Stimulated activated effector memory CD8-positive, alpha-beta T cell treated with anti-CD3 and anti-CD28 coated beads, Interleukin-12 subunit alpha, Interleukin-12 subunit beta, amount 100 ng/mL, for 72 hours (primary cell): Measurements from ENCODE around the gene MTHFD2L.

Experiments
- ATAC-seq: fragments of 150-1000 bp; cut with Tn5 transposase; 2 replicates; pipeline ENCODE4 v1.10.0; 2021
- DNase-seq, 2 donors: peaks; one replicate each; pipeline ENCODE4 v3.0.0; 2021 to 2022; ENCODE audit warnings: low spot score in 2 of 2
- H3K27ac Mint-ChIP-seq: one replicate; pipeline ENCODE4 v1.8.0; 2022; ENCODE audit warnings: mild to moderate bottlenecking, mixed read lengths
- H3K36me3 Mint-ChIP-seq: one replicate; pipeline ENCODE4 v1.8.0; 2022; ENCODE audit warnings: mild to moderate bottlenecking, mixed read lengths
- H3K4me1 Mint-ChIP-seq: one replicate; pipeline ENCODE4 v1.8.0; 2022; ENCODE audit warnings: mixed read lengths
- H3K4me3 Mint-ChIP-seq: one replicate; pipeline ENCODE4 v1.8.0; 2022; ENCODE audit warnings: mild to moderate bottlenecking, mixed read lengths
- H3K9me3 Mint-ChIP-seq: one replicate; pipeline ENCODE4 v1.8.0; 2022; ENCODE audit warnings: mixed read lengths

The MTHFD2L gene

DNA sequence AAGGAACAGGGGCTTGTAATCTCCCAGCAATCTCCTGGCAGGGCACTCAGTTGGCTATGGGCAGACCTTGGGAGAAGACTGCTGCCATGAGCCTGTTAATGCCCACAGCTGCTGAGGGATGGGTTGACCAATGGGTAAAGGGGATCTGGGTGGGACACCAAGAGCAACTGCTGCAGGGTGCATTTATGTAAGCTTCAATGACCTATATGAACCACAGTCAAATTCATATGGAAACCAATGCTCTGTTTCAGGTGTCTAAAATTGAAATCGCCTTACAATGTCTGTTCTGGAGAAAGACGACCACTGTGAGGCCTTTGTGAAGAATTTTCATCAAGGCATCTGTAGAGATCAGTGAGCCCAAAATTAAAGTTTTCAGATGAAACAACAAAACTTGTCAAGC, 156.4 kb downstream of the MTHFD2L start:
- H3K4me3 Mint-ChIP-seq = no peak overlapping the region
- H3K27ac Mint-ChIP-seq = no peak overlapping the region
- H3K36me3 Mint-ChIP-seq = no peaks in the 10 kb centered on the region
- DNase-seq (no peak), ATAC-seq (no peak)
- H3K9me3 Mint-ChIP-seq = no peaks in the 10 kb centered on the region
- H3K4me1 Mint-ChIP-seq = no peaks in the 10 kb centered on the region

DNA sequence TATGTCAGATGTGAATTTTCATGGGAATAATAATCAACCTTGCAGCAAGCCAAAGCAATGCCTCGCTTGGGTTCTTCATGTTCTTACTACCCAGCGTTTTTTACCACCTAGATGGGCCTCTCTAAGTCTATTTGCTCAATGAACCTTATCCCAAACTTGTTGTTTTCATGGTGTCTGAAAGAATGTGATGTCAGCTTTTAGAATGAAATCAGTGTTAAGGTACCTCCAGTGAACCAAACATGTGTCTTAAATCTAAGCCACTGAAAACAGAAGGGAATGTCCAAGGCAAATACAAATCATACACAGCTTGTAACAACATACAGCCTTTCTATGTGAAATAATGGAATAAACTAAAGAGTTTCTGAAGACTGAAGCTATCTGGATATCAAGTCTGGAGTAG, 157.0 kb downstream of the MTHFD2L start:
- DNase-seq (no peak), ATAC-seq (no peak)
- Mint-ChIP-seq H3K27ac (no peak overlapping the region), H3K4me1 (no peaks in the 10 kb centered on the region), H3K36me3 (no peaks in the 10 kb centered on the region), H3K4me3 (no peak overlapping the region), H3K9me3 (no peaks in the 10 kb centered on the region)

DNA sequence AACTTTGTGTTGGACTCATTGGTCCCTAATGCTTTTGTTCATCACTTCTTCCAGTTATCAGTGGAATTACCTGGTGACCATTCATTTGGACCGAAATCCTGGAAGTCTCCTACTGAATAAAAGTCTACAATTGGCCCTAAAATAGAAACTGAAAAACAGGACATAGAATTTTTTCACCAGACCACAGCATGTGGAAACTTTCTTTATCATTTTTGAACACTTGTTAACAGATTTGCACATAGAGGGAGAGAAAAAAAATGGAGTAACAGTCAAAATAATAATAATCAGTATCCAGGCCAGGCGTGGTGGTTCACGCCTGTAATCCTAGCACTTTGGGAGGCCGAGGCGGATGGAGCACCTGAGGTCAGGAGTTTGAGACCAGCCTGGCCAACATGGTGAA, 157.5 kb downstream of the MTHFD2L start:
- Mint-ChIP-seq H3K9me3 (no peaks in the 10 kb centered on the region), H3K27ac (no peak overlapping the region), H3K36me3 (no peaks in the 10 kb centered on the region), H3K4me1 (no peaks in the 10 kb centered on the region), H3K4me3 (no peak overlapping the region)
- no peak for ATAC-seq
- no peak for DNase-seq

DNA sequence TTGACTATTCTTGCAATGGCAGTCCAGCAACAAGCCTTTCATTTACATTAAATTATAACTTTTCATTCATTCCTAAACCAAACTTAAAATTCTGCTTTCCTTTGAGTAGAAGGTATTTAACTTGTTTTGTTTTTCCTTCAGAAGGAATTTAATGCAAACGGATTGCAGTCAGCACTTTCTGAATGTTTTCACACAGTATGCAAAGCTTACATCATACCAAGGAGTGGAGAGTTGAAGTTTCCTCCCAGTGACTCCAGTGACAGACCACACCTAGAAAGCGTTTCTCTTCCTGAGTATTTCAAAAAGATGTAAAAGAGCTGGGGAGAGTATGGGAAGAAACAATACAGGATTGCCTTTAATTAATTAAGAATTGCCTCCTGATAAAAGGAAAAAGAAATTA, 158.5 kb downstream of the MTHFD2L start:
- no peak overlapping the region for H3K27ac Mint-ChIP-seq
- H3K9me3 Mint-ChIP-seq = no peaks in the 10 kb centered on the region

DNA sequence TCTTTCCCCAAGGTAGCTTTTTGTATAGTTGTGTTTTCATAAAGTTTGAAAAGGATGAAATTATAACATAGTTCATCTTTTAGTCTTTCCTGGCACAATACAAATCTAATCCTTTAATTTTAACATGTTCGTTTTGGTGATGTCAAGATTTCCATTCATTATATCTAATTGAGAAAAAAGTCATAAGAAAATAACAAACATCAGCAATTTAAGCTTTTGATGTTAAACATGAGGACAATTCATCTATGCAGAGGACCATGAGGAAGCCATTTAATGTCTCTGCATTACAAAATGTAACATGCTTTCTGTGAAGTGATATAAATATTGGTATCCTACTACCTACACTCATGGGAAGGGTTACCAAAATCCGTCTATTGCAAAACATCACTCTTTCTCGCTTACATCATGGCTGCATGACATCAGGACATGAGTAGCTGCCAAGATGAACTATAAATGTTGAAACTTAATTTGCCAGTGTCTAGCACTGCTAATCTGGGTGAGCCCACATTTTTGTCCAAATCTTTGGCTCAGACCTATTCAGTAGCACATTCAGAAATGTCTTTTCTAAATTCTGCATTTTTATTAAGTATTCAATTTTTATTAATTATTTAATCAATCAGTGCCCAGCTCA, 159.8 kb downstream of the MTHFD2L start:
- ATAC-seq = no peak
- Mint-ChIP-seq H3K9me3 (no peaks in the 10 kb centered on the region), H3K4me3 (no peak overlapping the region), H3K4me1 (no peaks in the 10 kb centered on the region), H3K36me3 (no peaks in the 10 kb centered on the region), H3K27ac (no peak overlapping the region)
- no peak for DNase-seq

More for the DNA sequence above, 158.5 kb downstream of the MTHFD2L start:
- no peak for DNase-seq
- no peaks in the 10 kb centered on the region for H3K36me3 Mint-ChIP-seq
- ATAC-seq = no peak
- H3K4me1 Mint-ChIP-seq = no peaks in the 10 kb centered on the region
- no peak overlapping the region for H3K4me3 Mint-ChIP-seq

DNA sequence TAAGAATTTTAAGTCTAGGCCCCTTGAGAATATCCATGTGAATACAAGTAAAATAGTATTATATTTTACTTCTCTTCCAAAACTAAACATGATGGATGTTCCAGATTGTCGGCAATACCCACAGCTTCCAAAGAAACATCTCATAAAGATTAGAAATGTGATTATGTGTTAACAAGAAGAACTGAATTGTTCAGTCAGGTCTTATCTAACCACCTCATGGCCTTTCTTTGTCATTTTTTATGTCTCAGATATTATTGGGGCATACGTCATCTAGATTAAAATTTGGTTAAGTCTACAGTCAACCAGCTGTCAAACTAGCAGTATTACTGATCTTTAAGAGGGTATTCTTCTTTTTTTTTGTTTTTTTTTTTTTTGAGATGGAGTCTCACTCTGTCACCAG, 160.4 kb downstream of the MTHFD2L start:
- no peak for DNase-seq
- H3K4me1 Mint-ChIP-seq = no peaks in the 10 kb centered on the region
- ATAC-seq = no peak
- no peak overlapping the region for H3K27ac Mint-ChIP-seq
- H3K9me3 Mint-ChIP-seq = no peaks in the 10 kb centered on the region
- H3K4me3 Mint-ChIP-seq = no peak overlapping the region
- H3K36me3 Mint-ChIP-seq = no peaks in the 10 kb centered on the region

DNA sequence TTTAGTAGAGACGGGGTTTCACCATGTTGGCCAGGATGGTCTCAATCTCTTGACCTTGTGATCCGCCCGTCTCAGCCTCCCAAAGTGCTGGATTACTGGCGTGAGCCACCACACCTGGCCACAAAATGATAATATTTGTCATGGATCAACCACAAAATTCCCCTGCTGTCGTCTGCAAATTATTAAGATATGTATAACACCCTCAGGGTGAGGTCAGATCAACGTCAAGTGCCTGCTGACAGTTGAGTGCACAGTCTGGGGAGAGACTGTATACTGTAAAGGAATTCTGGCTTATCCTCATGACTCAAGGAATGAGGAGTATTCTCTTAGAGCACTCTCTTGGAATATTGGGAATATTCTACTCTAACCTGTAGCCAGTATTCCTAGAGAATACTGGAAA, 161.6 kb downstream of the MTHFD2L start:
- DNase-seq (no peak), ATAC-seq (no peak)
- no peak overlapping the region for H3K4me3 Mint-ChIP-seq
- H3K27ac Mint-ChIP-seq = no peak overlapping the region
- no peaks in the 10 kb centered on the region for H3K9me3 Mint-ChIP-seq
- no peaks in the 10 kb centered on the region for H3K4me1 Mint-ChIP-seq
- no peaks in the 10 kb centered on the region for H3K36me3 Mint-ChIP-seq

DNA sequence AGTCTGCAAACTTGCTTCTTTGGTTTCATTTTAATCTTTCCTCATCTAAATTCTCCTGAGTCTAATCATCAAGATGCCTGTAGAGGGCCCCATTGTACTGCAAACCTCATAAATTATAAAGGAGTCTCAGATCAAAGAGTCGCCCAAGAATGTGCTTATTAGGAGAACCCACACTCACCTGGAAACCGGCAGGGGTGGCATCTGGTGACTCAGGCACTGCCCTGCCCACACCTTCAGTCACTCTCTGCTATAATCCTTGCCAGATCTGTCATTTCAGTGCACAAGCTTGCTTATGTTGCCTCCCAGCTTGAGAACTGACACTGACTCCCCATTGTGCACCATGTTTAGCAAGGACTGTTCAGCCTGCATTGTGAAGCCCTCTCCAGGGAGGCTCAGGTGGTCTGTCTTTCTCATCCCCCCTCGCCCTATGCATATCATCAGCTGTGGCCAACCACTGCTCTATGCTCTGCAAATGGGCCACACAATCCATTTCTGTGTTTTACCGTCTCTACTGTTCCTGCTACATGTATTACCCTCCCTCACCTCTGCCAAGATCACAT, 162.7 kb downstream of the MTHFD2L start:
- H3K4me3 Mint-ChIP-seq = no peak overlapping the region
- H3K9me3 Mint-ChIP-seq = no peaks in the 10 kb centered on the region
- no peak overlapping the region for H3K27ac Mint-ChIP-seq
- peak; percentile 67 for ATAC-seq
- no peaks in the 10 kb centered on the region for H3K36me3 Mint-ChIP-seq
- H3K4me1 Mint-ChIP-seq = no peaks in the 10 kb centered on the region
- DNase-seq = no peak

DNA sequence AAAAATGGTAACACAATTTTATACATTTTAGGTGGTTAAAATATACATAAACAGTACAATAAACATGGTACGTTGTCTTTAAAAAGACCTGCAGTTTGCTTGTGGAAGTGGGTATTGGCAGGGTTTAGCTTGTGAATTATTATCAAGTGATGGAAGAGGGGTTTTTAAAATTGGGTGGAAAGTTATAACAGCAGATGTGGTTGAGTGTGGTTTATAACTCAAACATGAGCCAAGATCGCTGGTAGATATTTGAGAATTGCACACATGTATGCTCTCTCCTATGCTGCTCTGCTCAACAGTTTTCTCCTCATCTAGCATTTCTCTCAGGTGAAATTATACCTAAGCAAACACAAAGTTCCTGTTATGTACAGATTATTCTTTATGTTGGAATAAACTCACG, 164.4 kb downstream of the MTHFD2L start:
- no peak for DNase-seq
- H3K27ac Mint-ChIP-seq = no peak overlapping the region
- H3K9me3 Mint-ChIP-seq = no peaks in the 10 kb centered on the region
- no peak overlapping the region for H3K4me3 Mint-ChIP-seq
- H3K4me1 Mint-ChIP-seq = no peaks in the 10 kb centered on the region
- no peak for ATAC-seq
- no peaks in the 10 kb centered on the region for H3K36me3 Mint-ChIP-seq

DNA sequence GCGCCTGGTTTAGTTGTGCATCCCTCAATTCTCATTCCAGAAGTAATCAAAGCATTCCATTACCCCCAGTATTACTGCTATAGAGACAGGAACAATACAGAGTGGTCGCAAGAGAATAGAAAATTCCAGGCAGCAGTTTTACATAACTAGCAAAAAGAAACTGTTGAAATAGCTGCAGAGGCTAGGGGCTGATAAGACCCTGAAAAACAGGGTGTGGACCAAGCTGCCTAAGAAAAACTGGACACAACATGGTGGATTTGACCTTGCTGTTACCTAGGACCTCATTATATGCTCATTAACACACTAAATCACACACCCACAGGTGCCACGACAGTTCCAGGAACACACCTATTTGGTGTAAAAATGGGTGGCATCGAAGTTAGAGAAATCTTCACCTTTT, 165.7 kb downstream of the MTHFD2L start:
- no peak overlapping the region for H3K27ac Mint-ChIP-seq
- no peaks in the 10 kb centered on the region for H3K4me1 Mint-ChIP-seq
- H3K36me3 Mint-ChIP-seq = no peaks in the 10 kb centered on the region
- DNase-seq (no peak), ATAC-seq (no peak)
- H3K9me3 Mint-ChIP-seq = no peaks in the 10 kb centered on the region
- no peak overlapping the region for H3K4me3 Mint-ChIP-seq

DNA sequence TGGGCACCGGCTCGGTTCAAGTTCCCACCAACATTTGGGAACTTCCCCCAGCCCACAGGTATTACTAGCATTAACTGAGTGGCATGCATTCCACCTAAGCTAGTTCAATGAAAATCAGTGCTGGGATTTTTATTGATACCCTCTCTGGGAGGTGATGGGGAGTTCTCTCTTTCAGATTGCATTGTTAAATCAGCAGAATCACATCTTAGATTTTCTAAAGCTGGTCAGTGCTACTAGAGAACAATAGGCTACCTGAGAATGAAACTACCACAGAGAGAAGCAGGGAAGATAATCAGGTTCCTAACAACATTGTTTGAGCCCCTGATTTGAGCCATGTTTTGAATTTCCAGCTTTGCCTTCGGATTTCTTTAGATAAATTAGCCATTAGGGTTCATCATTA, 166.3 kb downstream of the MTHFD2L start:
- H3K36me3 Mint-ChIP-seq = no peaks in the 10 kb centered on the region
- H3K4me1 Mint-ChIP-seq = no peaks in the 10 kb centered on the region
- ATAC-seq = no peak
- H3K27ac Mint-ChIP-seq = no peak overlapping the region
- no peak for DNase-seq
- H3K4me3 Mint-ChIP-seq = no peak overlapping the region
- peaks cover 2% of the 10 kb centered on the region for H3K9me3 Mint-ChIP-seq

DNA sequence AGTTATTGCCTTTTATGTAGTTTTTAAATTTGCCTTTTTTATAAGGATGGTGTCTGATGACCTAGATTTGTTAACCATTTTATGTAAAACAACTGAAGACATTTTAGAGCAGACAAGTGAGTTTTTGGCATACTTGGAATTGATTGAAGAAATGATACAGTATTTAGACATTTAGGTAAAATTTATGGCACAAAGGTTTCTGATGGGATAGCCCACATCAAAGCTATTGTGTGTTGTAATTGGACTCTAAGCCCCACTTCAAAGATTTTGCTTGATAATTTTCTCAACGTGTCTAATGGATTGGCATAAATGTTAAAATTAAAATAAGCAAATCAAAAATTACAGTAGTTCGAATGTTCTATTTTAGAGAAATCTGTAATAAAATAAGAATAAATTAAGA, 168.0 kb downstream of the MTHFD2L start:
- H3K4me3 Mint-ChIP-seq = no peak overlapping the region
- H3K36me3 Mint-ChIP-seq = no peaks in the 10 kb centered on the region
- no peaks in the 10 kb centered on the region for H3K4me1 Mint-ChIP-seq
- no peak overlapping the region for H3K27ac Mint-ChIP-seq
- no peak for ATAC-seq
- peaks cover 2% of the 10 kb centered on the region for H3K9me3 Mint-ChIP-seq
- DNase-seq = no peak

DNA sequence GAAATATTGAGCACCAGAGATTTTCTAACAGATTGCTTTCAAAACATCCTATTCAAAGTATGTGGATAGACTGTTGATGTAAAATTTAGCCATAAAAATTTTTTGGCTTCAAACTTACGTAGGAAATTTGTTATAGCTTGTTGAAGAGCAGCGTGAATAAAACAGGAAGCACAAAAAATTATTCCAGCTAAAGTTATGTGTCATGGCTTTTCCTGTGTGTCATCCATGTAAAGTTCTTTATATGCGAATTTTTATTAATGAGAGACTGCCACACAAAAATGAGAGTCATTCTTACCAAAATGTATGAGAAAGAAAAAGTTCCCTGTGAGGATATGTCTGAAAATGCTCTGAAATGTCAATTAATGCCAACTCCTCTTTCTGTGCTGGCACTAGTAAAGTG, 169.8 kb downstream of the MTHFD2L start:
- H3K36me3 Mint-ChIP-seq = no peaks in the 10 kb centered on the region
- H3K27ac Mint-ChIP-seq = no peak overlapping the region
- DNase-seq (no peak), ATAC-seq (no peak)
- H3K9me3 Mint-ChIP-seq = peaks cover 2% of the 10 kb centered on the region
- no peaks in the 10 kb centered on the region for H3K4me1 Mint-ChIP-seq
- H3K4me3 Mint-ChIP-seq = no peak overlapping the region

DNA sequence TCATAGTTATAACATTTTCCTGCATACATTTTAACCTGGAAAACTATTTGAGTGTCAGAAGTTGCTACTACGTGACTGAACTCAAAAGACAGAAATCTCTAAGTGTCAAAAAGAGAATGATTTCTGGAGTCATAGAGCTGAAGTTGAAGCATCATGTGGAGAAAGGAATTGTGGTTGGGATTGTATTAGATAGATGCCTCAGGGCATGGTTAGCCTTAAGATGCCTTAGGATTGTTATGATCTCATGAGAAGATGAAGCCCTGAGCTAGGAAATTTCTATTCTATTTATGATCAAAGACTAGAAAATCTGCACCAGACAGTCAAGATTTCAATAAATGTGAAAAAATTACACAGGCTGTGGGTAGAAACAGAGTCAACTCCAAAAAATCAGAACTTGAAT, 170.6 kb downstream of the MTHFD2L start:
- H3K4me3 Mint-ChIP-seq = no peak overlapping the region

DNA sequence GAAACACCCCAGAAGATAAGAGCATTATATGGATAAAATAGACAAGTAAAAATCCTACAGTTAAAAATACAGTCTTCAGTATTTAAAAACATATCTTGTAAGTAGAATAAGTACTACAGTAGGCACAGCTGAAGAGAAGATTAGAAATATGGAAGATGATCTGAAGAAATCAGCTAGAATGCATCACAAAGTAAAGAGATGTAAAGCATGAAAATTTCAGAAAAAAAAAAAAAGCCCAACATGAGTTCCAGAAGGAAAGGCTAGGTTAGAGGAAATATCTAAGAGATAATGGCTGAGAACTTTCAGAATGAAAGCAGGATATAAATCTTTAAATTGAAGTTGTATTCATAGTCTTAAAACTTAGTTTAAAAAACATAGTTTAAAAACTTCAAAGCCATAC, 171.4 kb downstream of the MTHFD2L start:
- Mint-ChIP-seq H3K36me3 (no peaks in the 10 kb centered on the region), H3K9me3 (peaks cover 2% of the 10 kb centered on the region), H3K27ac (no peak overlapping the region), H3K4me1 (no peaks in the 10 kb centered on the region), H3K4me3 (no peak overlapping the region)
- no peak for DNase-seq
- no peak for ATAC-seq

More for the DNA sequence above, 170.6 kb downstream of the MTHFD2L start:
- ATAC-seq (no peak), DNase-seq (no peak)
- H3K36me3 Mint-ChIP-seq = no peaks in the 10 kb centered on the region
- peaks cover 2% of the 10 kb centered on the region for H3K9me3 Mint-ChIP-seq
- H3K27ac Mint-ChIP-seq = no peak overlapping the region
- H3K4me1 Mint-ChIP-seq = no peaks in the 10 kb centered on the region

DNA sequence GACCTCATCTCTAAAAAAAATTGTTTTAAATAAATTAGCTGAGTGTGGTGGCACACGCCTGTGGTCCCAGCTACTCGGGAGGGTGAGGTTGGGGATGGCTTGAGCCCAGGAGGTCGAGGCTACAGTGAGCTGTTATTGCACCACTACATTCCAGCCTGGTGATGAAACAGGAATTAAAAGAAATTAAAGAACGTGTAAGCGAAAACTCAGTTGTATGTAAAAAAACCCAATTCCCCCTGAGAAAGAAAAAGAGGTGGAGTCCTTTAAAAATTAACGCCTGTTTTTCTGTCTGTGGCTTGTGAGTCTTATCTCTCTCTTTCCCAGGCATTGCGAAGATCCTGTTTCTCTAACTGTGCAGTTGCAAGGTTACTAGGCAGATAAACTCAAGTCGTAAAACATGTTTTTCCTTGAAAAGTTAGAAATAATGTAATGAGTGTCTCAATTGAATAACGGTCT, 172.4 kb downstream of the MTHFD2L start:
- Mint-ChIP-seq H3K9me3 (peaks cover 2% of the 10 kb centered on the region), H3K36me3 (no peaks in the 10 kb centered on the region), H3K4me1 (no peaks in the 10 kb centered on the region), H3K4me3 (no peak overlapping the region), H3K27ac (no peak overlapping the region)
- ATAC-seq (no peak), DNase-seq (no peak)

DNA sequence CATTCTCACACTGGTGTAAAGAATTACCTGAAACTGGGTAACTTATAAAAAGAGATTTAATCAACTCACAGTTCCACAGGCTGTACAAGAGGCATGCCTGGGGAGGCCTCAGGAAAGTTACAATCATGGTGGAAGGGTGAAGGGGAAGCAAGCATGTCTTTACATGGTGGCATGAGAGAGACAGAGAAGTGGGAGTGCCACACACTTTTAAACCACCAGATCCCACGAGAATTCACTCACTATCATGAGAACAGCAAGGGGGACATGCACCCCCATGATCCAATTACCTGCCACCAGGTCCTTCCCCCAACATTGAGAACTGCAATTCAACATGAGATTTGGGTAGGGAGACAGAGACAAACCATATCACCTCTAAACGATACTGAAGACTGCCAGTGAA, 173.3 kb downstream of the MTHFD2L start:
- no peak for ATAC-seq
- DNase-seq = no peak
- peaks cover 2% of the 10 kb centered on the region for H3K9me3 Mint-ChIP-seq

More for the DNA sequence above, 173.3 kb downstream of the MTHFD2L start:
- H3K4me3 Mint-ChIP-seq = no peak overlapping the region
- H3K27ac Mint-ChIP-seq = no peak overlapping the region
- no peaks in the 10 kb centered on the region for H3K36me3 Mint-ChIP-seq
- H3K4me1 Mint-ChIP-seq = no peaks in the 10 kb centered on the region
